AG09309 (cell line): Measurements from ENCODE around the gene TUSC1.

Experiments used
- DNase-seq: peaks from one replicate; pipeline ENCODE4 v3.0.0-alpha.2; 2010; ENCODE audit warnings: low read depth
- H3K4me3 ChIP-seq: 2 replicates; pipeline ENCODE4 v1.5.1; 2011; ENCODE audit warnings: mild to moderate bottlenecking, low read depth, low read length, moderate library complexity; ENCODE audit not compliant: control insufficient read depth
- CTCF ChIP-seq: IDR thresholded peaks from 2 replicates; pipeline ENCODE4 v1.5.1; 2011; ENCODE audit warnings: mild to moderate bottlenecking, low read depth, low read length, inconsistent platforms; ENCODE audit not compliant: insufficient read depth, control insufficient read depth; ENCODE audit errors: missing control alignments

TUSC1 gene

GRCh38 chr9:25629231-25629630 lies 49.0 kb downstream of the TUSC1 start:
- DNase-seq, result no peak
- H3K4me3 ChIP-seq, result no peak overlapping the region
- TF ChIP-seq CTCF, result no peak
